PC-3 (cell line): ENCODE measurements around the gene TASOR2. TPM values are rescaled to one million over a fixed set of nuclear protein-coding genes. Genes with fewer than 3 reads are reported as not detected.

Experiments
- ATAC-seq: fragments of 200-7000 bp; cut with Tn5 transposase; 2 replicates; pipeline ENCODE4 v1.9.1; 2020; ENCODE audit warnings: mild to moderate bottlenecking, moderate library complexity
- BruUV-seq: library from RNA; stranded (reverse); fragments of 400-500 nt; replicated peaks from 2 replicates; lab custom pipeline; 2021; lab: Mats Ljungman, UMichigan
- CTCF ChIA-PET: fragments of 300-600 bp; sonication (Branson Sonifier 250); formaldehyde crosslinking; loops from one replicate; lab custom pipeline; 2022; ENCODE audit warnings: antibody characterized with exemption; lab: Charles Lee
- POLR2A ChIA-PET: fragments of 300-600 bp; sonication (Branson Sonifier 250); formaldehyde crosslinking; loops from one replicate; lab custom pipeline; 2022; ENCODE audit warnings: antibody characterized with exemption; ENCODE audit not compliant: unreplicated experiment; lab: Charles Lee
- DNase-seq: peaks from one replicate; pipeline ENCODE4 v3.0.0-alpha.2; 2015
- H2AFZ ChIP-seq: fragments of 300-600 bp; sonication (generic); 2 replicates; pipeline ENCODE4 v1.6.0; 2016; ENCODE audit warnings: antibody characterized with exemption, low read length
- H3F3A ChIP-seq: fragments of 300-600 bp; sonication (generic); one replicate; pipeline ENCODE4 v1.6.0; 2017; ENCODE audit warnings: antibody characterized with exemption, low read length, control low read depth, mild to moderate bottlenecking; ENCODE audit not compliant: unreplicated experiment
- H3K27ac ChIP-seq: fragments of 300-600 bp; sonication (generic); 2 replicates; pipeline ENCODE4 v1.5.1; 2016; ENCODE audit warnings: mild to moderate bottlenecking, low read length
- H3K27me3 ChIP-seq: fragments of 300-600 bp; sonication (generic); 2 replicates; pipeline ENCODE4 v1.6.1; 2016; ENCODE audit warnings: low read length, mixed read lengths
- H3K36me3 ChIP-seq: fragments of 300-600 bp; sonication (generic); 2 replicates; pipeline ENCODE4 v1.6.1; 2016; ENCODE audit warnings: low read depth, mixed run types, low read length, mixed read lengths
- H3K4me1 ChIP-seq: fragments of 300-600 bp; sonication (generic); 2 replicates; pipeline ENCODE4 v1.5.1; 2016; ENCODE audit warnings: low read length; ENCODE audit not compliant: insufficient read depth
- H3K4me2 ChIP-seq: fragments of 300-600 bp; sonication (generic); 2 replicates; pipeline ENCODE4 v1.6.0; 2016; ENCODE audit warnings: low read length
- H3K4me3 ChIP-seq: fragments of 300-600 bp; sonication (generic); 2 replicates; pipeline ENCODE4 v1.5.1; 2016; ENCODE audit warnings: mild to moderate bottlenecking, low read length, mixed read lengths
- H3K79me2 ChIP-seq: fragments of 300-600 bp; sonication (generic); 2 replicates; pipeline ENCODE4 v1.6.1; 2017; ENCODE audit warnings: low read length, mixed read lengths
- H3K9ac ChIP-seq: fragments of 300-600 bp; sonication (generic); 2 replicates; pipeline ENCODE4 v1.6.0; 2016; ENCODE audit warnings: mild to moderate bottlenecking, low read length
- H3K9me2 ChIP-seq: fragments of 300-600 bp; sonication (generic); replicated peaks from 2 replicates; pipeline ENCODE4 v1.6.1; 2016; ENCODE audit warnings: mixed run types, low read length, mixed read lengths
- H3K9me3 ChIP-seq: fragments of 300-600 bp; sonication (generic); 2 replicates; pipeline ENCODE4 v1.6.1; 2016; ENCODE audit warnings: low read length, mixed read lengths
- H4K20me1 ChIP-seq: fragments of 300-600 bp; sonication (generic); 2 replicates; pipeline ENCODE4 v1.6.1; 2016; ENCODE audit warnings: low read length, mixed read lengths
- EZH2 ChIP-seq: fragments of 300-600 bp; sonication (generic); IDR thresholded peaks from one replicate; pipeline ENCODE4 v1.6.1; 2017; ENCODE audit warnings: antibody characterized with exemption, mild to moderate bottlenecking, low read length; ENCODE audit not compliant: unreplicated experiment
- EZH2phosphoT487 ChIP-seq: fragments of 300-600 bp; sonication (generic); IDR thresholded peaks from 2 replicates; pipeline ENCODE4 v1.6.1; 2018; ENCODE audit warnings: mild to moderate bottlenecking, antibody characterized with exemption, low read length, borderline replicate concordance
- intact Hi-C: fragments of 100-400 bp; cut with micrococcal nuclease; formaldehyde crosslinking; loops from 2 replicates; pipeline ENCODE4 v1.9.0; 2023
- total RNA-seq: library from RNA; depleted of rRNA; stranded (reverse); fragments of >200 nt; gene quantifications from 2 replicates; pipeline ENCODE4 v1.2.3, GENCODE V29; 2014
- TF ChIP-seq, protein P1 (sequence below): fragments of 300-600 bp; sonication (generic); conservative IDR thresholded peaks from 2 replicates; pipeline ENCODE4 v1.5.1; 2017; ENCODE audit warnings: antibody characterized with exemption, low read depth, mild to moderate bottlenecking, low read length

Gene TASOR2
- total RNA-seq, 1 experiment from 2014 or later, result 47.3 TPM

DNA sequence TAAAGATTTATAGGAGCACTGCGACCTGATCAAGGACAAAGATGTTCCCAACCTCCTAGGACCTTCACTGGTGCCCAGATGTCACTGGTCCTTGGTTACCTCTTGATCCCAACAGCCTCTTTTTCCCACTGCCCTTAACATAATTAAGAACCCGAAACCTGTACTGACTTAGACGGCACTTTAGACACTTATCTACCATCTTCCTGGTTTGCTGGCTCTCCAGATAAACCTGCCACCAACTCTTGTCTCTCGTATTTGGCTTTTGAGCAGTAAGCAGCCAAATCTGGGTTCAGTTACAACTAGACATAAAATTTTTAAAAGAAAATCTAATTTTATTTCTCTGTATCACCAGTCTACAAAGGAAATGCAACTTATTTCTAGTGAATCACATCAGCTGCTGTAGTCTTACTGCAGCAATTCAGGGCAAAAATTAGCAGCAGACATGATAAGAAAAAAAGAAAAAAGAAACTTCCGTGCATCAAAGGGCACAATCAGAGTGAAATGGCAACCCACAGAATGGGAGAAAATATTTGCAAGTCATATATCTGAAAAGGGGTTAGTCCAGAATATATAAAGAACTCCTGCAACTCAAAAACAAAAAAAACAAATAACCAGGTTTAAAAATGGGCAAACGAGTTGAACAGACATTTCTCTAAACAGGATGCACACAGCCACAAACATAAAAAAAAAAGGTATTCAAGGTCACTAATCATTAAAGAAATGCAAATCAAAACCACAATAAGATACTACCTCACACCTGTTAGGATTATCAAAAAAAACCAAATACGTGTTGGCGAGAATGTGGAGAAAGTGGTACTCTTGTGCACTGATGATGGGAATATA is 27.7 kb upstream of the TASOR2 start:
- H3K4me1 ChIP-seq, result peaks cover 13% of the 10 kb centered on the region
- H3K4me2 ChIP-seq, result no peak overlapping the region
- no peak for DNase-seq
- H2AFZ ChIP-seq, result no peak overlapping the region
- POLR2A ChIA-PET, result no interaction called here
- no peak overlapping the region for H3K9ac ChIP-seq
- CTCF ChIA-PET, result no interaction called here
- no peaks in the 10 kb centered on the region for H3K27me3 ChIP-seq
- no peak overlapping the region for H3K4me3 ChIP-seq
- no peak overlapping the region for H3K27ac ChIP-seq
- no peaks in the 10 kb centered on the region for H3K9me2 ChIP-seq
- BruUV-seq, result no TSS peak
- no peak for ATAC-seq
- no peaks in the 10 kb centered on the region for H4K20me1 ChIP-seq
- no peaks in the 10 kb centered on the region for H3F3A ChIP-seq
- intact Hi-C loops, result no loop called here
- TF ChIP-seq EZH2phosphoT487 (no peak), EZH2 (no peak)
- TF ChIP-seq, protein P1, sequence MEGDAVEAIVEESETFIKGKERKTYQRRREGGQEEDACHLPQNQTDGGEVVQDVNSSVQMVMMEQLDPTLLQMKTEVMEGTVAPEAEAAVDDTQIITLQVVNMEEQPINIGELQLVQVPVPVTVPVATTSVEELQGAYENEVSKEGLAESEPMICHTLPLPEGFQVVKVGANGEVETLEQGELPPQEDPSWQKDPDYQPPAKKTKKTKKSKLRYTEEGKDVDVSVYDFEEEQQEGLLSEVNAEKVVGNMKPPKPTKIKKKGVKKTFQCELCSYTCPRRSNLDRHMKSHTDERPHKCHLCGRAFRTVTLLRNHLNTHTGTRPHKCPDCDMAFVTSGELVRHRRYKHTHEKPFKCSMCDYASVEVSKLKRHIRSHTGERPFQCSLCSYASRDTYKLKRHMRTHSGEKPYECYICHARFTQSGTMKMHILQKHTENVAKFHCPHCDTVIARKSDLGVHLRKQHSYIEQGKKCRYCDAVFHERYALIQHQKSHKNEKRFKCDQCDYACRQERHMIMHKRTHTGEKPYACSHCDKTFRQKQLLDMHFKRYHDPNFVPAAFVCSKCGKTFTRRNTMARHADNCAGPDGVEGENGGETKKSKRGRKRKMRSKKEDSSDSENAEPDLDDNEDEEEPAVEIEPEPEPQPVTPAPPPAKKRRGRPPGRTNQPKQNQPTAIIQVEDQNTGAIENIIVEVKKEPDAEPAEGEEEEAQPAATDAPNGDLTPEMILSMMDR, result no peak
- H3K9me3 ChIP-seq, result no peaks in the 10 kb centered on the region
- H3K36me3 ChIP-seq, result no peaks in the 10 kb centered on the region
- no peaks in the 10 kb centered on the region for H3K79me2 ChIP-seq

DNA sequence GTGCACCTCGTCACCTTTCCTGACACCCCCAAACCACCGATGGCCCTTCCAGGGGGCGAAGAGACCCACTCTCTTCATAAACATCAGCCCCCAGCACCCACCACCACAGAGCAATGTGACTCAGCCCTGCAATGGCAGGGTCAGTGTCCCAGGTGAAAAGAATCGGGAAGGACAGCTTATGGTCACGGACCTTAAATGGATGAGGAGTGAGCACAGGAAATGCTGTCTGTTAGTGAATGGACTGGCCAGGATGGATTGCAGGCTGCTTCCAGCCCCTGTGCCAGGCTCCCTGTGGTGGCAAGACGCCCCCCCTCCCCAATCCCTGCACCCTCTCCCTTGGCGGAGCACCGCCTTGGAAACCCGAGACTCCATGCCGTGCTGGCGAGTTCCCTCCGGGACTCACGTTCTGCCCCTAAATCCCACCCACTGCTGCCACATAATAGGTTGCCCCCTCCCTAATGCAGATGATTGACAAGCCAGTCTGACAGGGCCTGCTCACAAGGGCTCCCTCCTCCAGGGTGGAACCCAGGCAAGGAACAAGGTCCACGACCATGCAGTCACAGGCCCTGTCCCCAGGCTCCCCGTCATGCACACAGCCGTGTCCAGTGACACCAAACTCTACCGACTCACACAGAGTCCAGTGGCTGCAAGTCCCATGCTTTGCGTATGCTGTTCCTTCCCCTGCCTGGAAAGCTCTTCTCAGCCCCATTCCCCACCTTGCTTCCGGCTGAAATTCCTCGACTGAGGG is 25.6 kb upstream of the TASOR2 start:
- Histone ChIP-seq H3K4me2 (peak overlapping the region; percentile 26; the same call in 1 of the 2 replicates), H3K4me1 (peaks cover 13% of the 10 kb centered on the region), H3K9me2 (no peaks in the 10 kb centered on the region), H3K4me3 (peak overlapping the region; percentile 15; the same call in 1 of the 2 replicates), H2AFZ (no peak overlapping the region), H3F3A (no peaks in the 10 kb centered on the region), H3K27ac (no peak overlapping the region), H3K9me3 (no peaks in the 10 kb centered on the region), H3K36me3 (no peaks in the 10 kb centered on the region), H3K9ac (no peak overlapping the region), H4K20me1 (no peaks in the 10 kb centered on the region), H3K79me2 (no peaks in the 10 kb centered on the region), H3K27me3 (no peaks in the 10 kb centered on the region)
- ChIA-PET POLR2A (no interaction called here), CTCF (no interaction called here)
- ATAC-seq, result no peak
- BruUV-seq, result no TSS peak
- DNase-seq, result no peak
- intact Hi-C loops, result no loop called here
- TF ChIP-seq EZH2, result no peak
- TF ChIP-seq, protein P1, result no peak
- TF ChIP-seq EZH2phosphoT487, result no peak
